IMR-90 (cell line): Measurements from ENCODE around the gene SNTG2.

Experiments used
- CTCF ChIP-seq: conservative IDR thresholded peaks from 2 replicates; pipeline ENCODE4 v1.5.1; 2012; ENCODE audit warnings: mild to moderate bottlenecking, low read depth, low read length, improper control_type of control experiment
- NFE2L2 ChIP-seq: fragments of 150-350 bp; IDR thresholded peaks from 2 replicates; pipeline ENCODE4 v1.6.1; 2016; ENCODE audit warnings: low read depth, mild to moderate bottlenecking, low read length
- POLR2A ChIP-seq: IDR thresholded peaks from 2 replicates; pipeline ENCODE4 v1.6.1; 2012; ENCODE audit warnings: mild to moderate bottlenecking, low read depth, low read length
- RAD21 ChIP-seq: IDR thresholded peaks from 2 replicates; pipeline ENCODE4 v1.6.1; 2012; ENCODE audit warnings: low read length, improper control_type of control experiment
- RCOR1 ChIP-seq: IDR thresholded peaks from 2 replicates; pipeline ENCODE4 v1.6.1; 2012; ENCODE audit warnings: mild to moderate bottlenecking, low read length, improper control_type of control experiment; ENCODE audit not compliant: insufficient replicate concordance

GRCh38 chr2:1166976-1167375 lies 216.3 kb downstream of the SNTG2 start:
- no peak for TF ChIP-seq CTCF
- TF ChIP-seq RCOR1 = no peak
- TF ChIP-seq POLR2A = no peak
- no peak for TF ChIP-seq RAD21
- TF ChIP-seq NFE2L2 = no peak
